B cell (primary cell): ENCODE data around the gene CD79A. TPM values are rescaled to one million over a fixed set of nuclear protein-coding genes. Genes with fewer than 3 reads are reported as not detected.

Source experiments
- ATAC-seq: fragments of 200-7000 bp; cut with Tn5 transposase; one replicate; pipeline ENCODE4 v1.10.0; 2021; ENCODE audit warnings: low read depth, mild to moderate bottlenecking, moderate number of reproducible peaks, moderate library complexity
- CTCF ChIA-PET: fragments of 350-600 bp; sonication (Branson Sonifier 250); formaldehyde crosslinking; loops from one replicate; lab custom pipeline; 2021; ENCODE audit warnings: antibody characterized with exemption, inconsistent platforms; lab: Charles Lee
- POLR2A ChIA-PET: fragments of 350-600 bp; sonication (Branson Sonifier 250); formaldehyde crosslinking; loops from one replicate; lab custom pipeline; 2021; ENCODE audit warnings: antibody characterized with exemption; lab: Charles Lee
- DNase-seq: peaks from one replicate; pipeline ENCODE4 v3.0.0; 2013
- H2AFZ ChIP-seq: 2 replicates; pipeline ENCODE4 v1.6.1; 2012; ENCODE audit warnings: mild to moderate bottlenecking, low read depth, low read length; ENCODE audit not compliant: insufficient read depth, poor library complexity, severe bottlenecking
- H3K27ac ChIP-seq, 2 donors: 1 replicate in 1 of 2; 2 replicates in 1 of 2; pipeline ENCODE4 v1.5.1; 2012 to 2013; ENCODE audit warnings: low read length in 2 of 2, mild to moderate bottlenecking in 2 of 2, moderate library complexity in 1 of 2
- H3K27me3 ChIP-seq, 4 experiments: fragments of 200-600 bp in 1 of 4; sonication (generic) in 1 of 4; replicated peaks in 1 of 4; 1 replicate in 2 of 4; 2 replicates in 2 of 4; pipeline versions ENCODE4 v1.6.1 to v1.7.0; 2013 to 2016; ENCODE audit warnings: low read length in 3 of 4, mild to moderate bottlenecking in 2 of 4, mixed read lengths in 1 of 4, moderate library complexity in 1 of 4; ENCODE audit not compliant: insufficient read depth in 4 of 4, control insufficient read depth in 3 of 4; ENCODE audit errors: control extremely low read depth in 1 of 4
- H3K36me3 ChIP-seq, 2 experiments: replicated peaks in 1 of 2; 1 replicate in 1 of 2; 2 replicates in 1 of 2; pipeline versions ENCODE4 v1.6.1 to v1.7.1; 2013; ENCODE audit warnings: low read length in 1 of 2; ENCODE audit not compliant: insufficient read depth in 2 of 2, control insufficient read depth in 1 of 2; ENCODE audit errors: control extremely low read depth in 1 of 2, extremely low read depth in 1 of 2
- H3K4me1 ChIP-seq, 2 donors: fragments of 200-600 bp in 1 of 2; sonication (generic) in 1 of 2; 1 replicate in 1 of 2; 2 replicates in 1 of 2; pipeline versions ENCODE4 v1.5.1 to v1.6.1; 2013 to 2017; ENCODE audit warnings: low read length in 2 of 2; ENCODE audit not compliant: control insufficient read depth in 2 of 2, insufficient read depth in 2 of 2
- H3K4me2 ChIP-seq: replicated peaks from 2 replicates; pipeline ENCODE3; 2012; ENCODE audit warnings: mild to moderate bottlenecking, low read depth, low read length; ENCODE audit not compliant: poor library complexity, severe bottlenecking
- H3K4me3 ChIP-seq, 5 experiments: fragments of 200-600 bp in 1 of 5; sonication (generic) in 1 of 5; 1 replicate in 3 of 5; 2 replicates in 2 of 5; pipeline versions ENCODE4 v1.5.1 to v1.7.0; 2011 to 2016; ENCODE audit warnings: low read length in 4 of 5, mild to moderate bottlenecking in 4 of 5, low read depth in 2 of 5, control low read depth in 1 of 5, moderate library complexity in 1 of 5; ENCODE audit not compliant: insufficient read depth in 1 of 5; ENCODE audit errors: control extremely low read depth in 1 of 5, extremely low read depth in 1 of 5
- H3K79me2 ChIP-seq: fragments of 200-600 bp; sonication (generic); one replicate; pipeline ENCODE4 v1.6.0; 2016; ENCODE audit warnings: low read length; ENCODE audit not compliant: control insufficient read depth, insufficient read depth
- H3K9ac ChIP-seq: fragments of 200-600 bp; sonication (generic); 2 replicates; pipeline ENCODE4 v1.6.1; 2017; ENCODE audit warnings: mild to moderate bottlenecking, low read length, moderate library complexity
- H3K9me3 ChIP-seq, 3 donors: one replicate each; pipeline versions ENCODE4 v1.6.1 to v1.7.1; 2013; ENCODE audit warnings: low read length in 2 of 3; ENCODE audit not compliant: control insufficient read depth in 2 of 3, insufficient read depth in 1 of 3; ENCODE audit errors: control extremely low read depth in 1 of 3
- H4K20me1 ChIP-seq: 2 replicates; pipeline ENCODE4 v1.6.0; 2012; ENCODE audit warnings: mild to moderate bottlenecking, low read length; ENCODE audit not compliant: insufficient read depth, control insufficient read depth, poor library complexity, severe bottlenecking
- H3K27ac Mint-ChIP-seq: one replicate; pipeline ENCODE4 v1.8.0; 2021; ENCODE audit warnings: mixed read lengths
- H3K27me3 Mint-ChIP-seq: one replicate; pipeline ENCODE4 v1.8.0; 2021; ENCODE audit warnings: mixed read lengths
- H3K4me1 Mint-ChIP-seq: one replicate; pipeline ENCODE4 v1.8.0; 2021; ENCODE audit warnings: mixed read lengths
- H3K4me3 Mint-ChIP-seq: one replicate; pipeline ENCODE4 v1.8.0; 2021; ENCODE audit warnings: mixed read lengths
- H3K9me3 Mint-ChIP-seq: one replicate; pipeline ENCODE4 v1.8.0; 2022; ENCODE audit warnings: mixed read lengths; ENCODE audit not compliant: insufficient read depth
- EZH2 ChIP-seq: IDR thresholded peaks from 2 replicates; pipeline ENCODE4 v1.6.1; 2012; ENCODE audit warnings: borderline replicate concordance, low read depth, mild to moderate bottlenecking, moderate library complexity, low read length; ENCODE audit not compliant: insufficient read depth, poor library complexity, severe bottlenecking
- WGBS: methylation state at CpG from one replicate; pipeline ENCODE4 v1.1.5; 2013; ENCODE audit warnings: missing lambda C conversion rate; ENCODE audit not compliant: insufficient coverage; 5-methylcytosine and 5-hydroxymethylcytosine counted together
- intact Hi-C: fragments of 100-400 bp; cut with micrococcal nuclease; formaldehyde crosslinking; loops from one replicate; pipeline ENCODE4 v1.10.0; 2022
- polyA plus RNA-seq: library from polyadenylated mRNA; depleted of rRNA; stranded (reverse); fragments of >200 nt; gene quantifications from 2 replicates; pipeline ENCODE4 v1.2.3, GENCODE V29; 2012
- total RNA-seq, 2 donors: library from RNA; stranded (reverse); fragments of 120-200 nt in 1 of 2; gene quantifications; 1 replicate in 1 of 2; 2 replicates in 1 of 2; pipeline versions ENCODE4 v1.2.3 to v1.2.4, GENCODE V29; 2013 to 2022
- TF ChIP-seq, protein P1 (sequence below): fragments of 200-600 bp; IDR thresholded peaks from one replicate; pipeline ENCODE4 v1.8.0; 2022; ENCODE audit warnings: antibody characterized with exemption, mild to moderate bottlenecking

CD79A gene
- total and polyA plus RNA-seq, 2 donors (not counting 1 experiment from before 2014, with no cell fraction given), result 1,280 to 1,471 TPM

DNA sequence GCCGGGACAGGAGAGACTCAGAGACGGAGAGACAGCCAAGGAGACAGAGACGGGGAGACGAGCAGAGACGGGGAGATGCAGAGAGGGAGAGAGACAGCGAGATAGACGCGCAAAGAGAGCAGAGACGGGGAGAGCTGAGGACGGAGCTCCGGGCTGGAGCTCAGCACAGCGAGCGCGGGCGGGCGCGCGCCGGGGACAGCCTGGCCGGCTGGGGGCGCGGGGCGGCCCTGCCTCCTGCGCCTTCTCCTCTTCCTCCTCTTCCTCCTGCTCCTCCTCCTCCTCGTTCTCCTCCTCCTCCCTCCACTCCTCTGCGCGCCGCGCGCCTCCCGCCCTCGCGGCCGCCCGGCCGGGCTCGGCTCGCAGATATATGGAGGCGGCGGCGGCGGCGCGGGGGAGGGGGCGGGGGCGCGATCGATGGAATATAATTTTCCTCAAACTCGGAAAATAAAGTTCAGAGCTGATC is 51.2 kb downstream of the CD79A start, which contains the start of gene ERFL:
TSS of gene ERFL (minus strand) at position 229 of the 463 bp plus-strand sequence. CDS start 15,530 bp downstream, outside the sequence.
- no peak for TF ChIP-seq EZH2
- TF ChIP-seq, protein P1, sequence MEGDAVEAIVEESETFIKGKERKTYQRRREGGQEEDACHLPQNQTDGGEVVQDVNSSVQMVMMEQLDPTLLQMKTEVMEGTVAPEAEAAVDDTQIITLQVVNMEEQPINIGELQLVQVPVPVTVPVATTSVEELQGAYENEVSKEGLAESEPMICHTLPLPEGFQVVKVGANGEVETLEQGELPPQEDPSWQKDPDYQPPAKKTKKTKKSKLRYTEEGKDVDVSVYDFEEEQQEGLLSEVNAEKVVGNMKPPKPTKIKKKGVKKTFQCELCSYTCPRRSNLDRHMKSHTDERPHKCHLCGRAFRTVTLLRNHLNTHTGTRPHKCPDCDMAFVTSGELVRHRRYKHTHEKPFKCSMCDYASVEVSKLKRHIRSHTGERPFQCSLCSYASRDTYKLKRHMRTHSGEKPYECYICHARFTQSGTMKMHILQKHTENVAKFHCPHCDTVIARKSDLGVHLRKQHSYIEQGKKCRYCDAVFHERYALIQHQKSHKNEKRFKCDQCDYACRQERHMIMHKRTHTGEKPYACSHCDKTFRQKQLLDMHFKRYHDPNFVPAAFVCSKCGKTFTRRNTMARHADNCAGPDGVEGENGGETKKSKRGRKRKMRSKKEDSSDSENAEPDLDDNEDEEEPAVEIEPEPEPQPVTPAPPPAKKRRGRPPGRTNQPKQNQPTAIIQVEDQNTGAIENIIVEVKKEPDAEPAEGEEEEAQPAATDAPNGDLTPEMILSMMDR, result no peak
- DNase-seq (peak; percentile 59), ATAC-seq (peak; percentile 31)
- Histone ChIP-seq H3K27me3 (peaks cover 0 to 36% (median 7%) of the 10 kb centered on the region in 4 experiments), H3K36me3 (no peaks in the 10 kb centered on the region), H3K4me3 (peak within 1 kb of the TSS; percentile 49 to 72 (median 60)), H3K4me2 (peak within 1 kb of the TSS; percentile 94), H3K9ac (peak within 1 kb of the TSS; percentile 73), H2AFZ (peak within 1 kb of the TSS; percentile 83), H3K27ac (peak within 1 kb of the TSS; percentile 18 to 56), H3K79me2 (peaks cover 7% of the 10 kb centered on the region), H3K4me1 (peaks cover 52 to 60% of the 10 kb centered on the region in 2 donors), H4K20me1 (no peaks in the 10 kb centered on the region), H3K9me3 (no peaks in the 10 kb centered on the region)
- no peak within 1 kb of the TSS for H3K4me3 Mint-ChIP-seq
- H3K4me1 Mint-ChIP-seq, result peaks cover 32% of the 10 kb centered on the region
- ChIA-PET CTCF (interaction anchor here (1.0 to 1.3 kb wide), 4 partner anchors 18 to 30 kb away, joined by 3 to 4 read pairs (median 4); no protein-coding TSS in a partner anchor), POLR2A (interaction anchor here (0.6 to 2.5 kb wide), 5 partner anchors 17 to 45 kb away, joined by 3 to 17 read pairs (median 4); partner anchors contain the start of gene ARHGEF1)
- H3K9me3 Mint-ChIP-seq, result no peaks in the 10 kb centered on the region
- WGBS, result under 1% methylated on average over 40 of the region's 49 CpGs
- intact Hi-C loops, result loop anchor here (2.0 kb wide), 2 partner anchors 13 to 17 kb away; no protein-coding TSS in a partner anchor
- peak within 1 kb of the TSS; percentile 87 for H3K27ac Mint-ChIP-seq
- H3K27me3 Mint-ChIP-seq, result peaks cover 7% of the 10 kb centered on the region
